Peyer's patch (tissue), 4 donors: ENCODE measurements around the gene ATF6B.

ENCODE experiments used
- POLR2A ChIP-seq, 2 donors: fragments of 450-650 bp; IDR thresholded peaks; one replicate each; pipeline ENCODE4 v1.5.1; 2017; ENCODE audit warnings: antibody characterized with exemption in 2 of 2, mild to moderate bottlenecking in 2 of 2, moderate library complexity in 2 of 2
- TF ChIP-seq, protein P1 (sequence below), 6 experiments: fragments of 450-650 bp in 4 of 6; fragments of 200-600 bp in 2 of 6; sonication (generic) in 1 of 6; IDR thresholded peaks; one replicate each; pipeline ENCODE4 v1.5.1; 2017 to 2019; ENCODE audit warnings: antibody characterized with exemption in 6 of 6, mild to moderate bottlenecking in 3 of 6, moderate library complexity in 1 of 6

- TF ChIP-seq, protein P1, sequence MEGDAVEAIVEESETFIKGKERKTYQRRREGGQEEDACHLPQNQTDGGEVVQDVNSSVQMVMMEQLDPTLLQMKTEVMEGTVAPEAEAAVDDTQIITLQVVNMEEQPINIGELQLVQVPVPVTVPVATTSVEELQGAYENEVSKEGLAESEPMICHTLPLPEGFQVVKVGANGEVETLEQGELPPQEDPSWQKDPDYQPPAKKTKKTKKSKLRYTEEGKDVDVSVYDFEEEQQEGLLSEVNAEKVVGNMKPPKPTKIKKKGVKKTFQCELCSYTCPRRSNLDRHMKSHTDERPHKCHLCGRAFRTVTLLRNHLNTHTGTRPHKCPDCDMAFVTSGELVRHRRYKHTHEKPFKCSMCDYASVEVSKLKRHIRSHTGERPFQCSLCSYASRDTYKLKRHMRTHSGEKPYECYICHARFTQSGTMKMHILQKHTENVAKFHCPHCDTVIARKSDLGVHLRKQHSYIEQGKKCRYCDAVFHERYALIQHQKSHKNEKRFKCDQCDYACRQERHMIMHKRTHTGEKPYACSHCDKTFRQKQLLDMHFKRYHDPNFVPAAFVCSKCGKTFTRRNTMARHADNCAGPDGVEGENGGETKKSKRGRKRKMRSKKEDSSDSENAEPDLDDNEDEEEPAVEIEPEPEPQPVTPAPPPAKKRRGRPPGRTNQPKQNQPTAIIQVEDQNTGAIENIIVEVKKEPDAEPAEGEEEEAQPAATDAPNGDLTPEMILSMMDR (IDR thresholded peaks at IDR 0.05), result no peak
- no peak for TF ChIP-seq POLR2A (IDR thresholded peaks at IDR 0.05)
Measured at GRCh38 chr6:32069878-32070515, 58.0 kb downstream of the ATF6B start.
